DMS 273 (cell line): ENCODE results near the gene EMILIN3.
"Not testable (repeated sequence)": the region's sequence is repeated elsewhere in the genome, so short reads cannot be mapped to it uniquely, and the experiment has no call there.

Experiments
- DNase-seq: peaks from one replicate; lab custom pipeline; 2025; ENCODE audit not compliant: unreplicated experiment; lab: John Stamatoyannopoulos, UW

EMILIN3 gene

DNA sequence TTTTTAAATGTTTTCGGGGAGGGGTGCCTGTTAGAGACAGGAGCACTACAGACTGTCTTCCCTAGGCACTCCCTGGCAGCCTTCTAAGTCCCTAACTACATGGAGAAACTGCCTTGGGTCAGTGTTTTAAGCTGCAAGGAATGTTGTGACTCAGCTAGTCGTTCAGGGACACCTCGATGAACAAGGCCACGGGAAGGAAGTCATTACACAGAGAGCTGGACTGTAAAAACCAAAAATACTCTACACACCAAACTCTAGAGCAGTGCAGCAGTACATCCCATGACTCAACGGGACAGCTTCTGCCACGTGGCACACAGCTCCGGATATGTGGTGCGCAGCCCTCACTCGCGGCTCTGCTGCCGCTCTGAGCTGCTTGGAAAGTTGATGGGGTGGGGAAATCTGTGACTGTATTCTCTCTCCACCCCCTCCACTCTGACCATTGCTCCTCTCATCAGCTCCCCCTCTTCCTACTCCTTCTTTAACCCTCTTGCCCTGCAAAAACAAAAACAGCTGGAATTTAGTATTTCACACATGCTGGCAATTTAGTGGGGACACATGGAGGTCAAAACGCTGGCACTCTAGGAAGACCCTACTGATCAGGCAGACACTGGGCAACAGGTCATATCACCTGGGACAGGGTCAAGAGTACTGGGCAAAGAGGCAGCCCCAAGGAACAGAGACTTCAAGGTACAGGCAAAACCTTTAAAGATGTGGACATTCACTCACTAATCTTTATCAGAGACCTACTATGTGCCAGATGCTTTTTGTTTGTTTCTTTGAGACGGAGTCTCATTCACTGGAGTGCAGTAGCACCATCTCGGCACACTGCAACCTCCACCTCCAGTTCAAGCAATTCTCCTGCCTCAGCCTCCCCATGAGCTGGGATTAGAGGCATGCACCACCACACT lies 36.9 kb downstream of the EMILIN3 start:
- no peak for DNase-seq

DNA sequence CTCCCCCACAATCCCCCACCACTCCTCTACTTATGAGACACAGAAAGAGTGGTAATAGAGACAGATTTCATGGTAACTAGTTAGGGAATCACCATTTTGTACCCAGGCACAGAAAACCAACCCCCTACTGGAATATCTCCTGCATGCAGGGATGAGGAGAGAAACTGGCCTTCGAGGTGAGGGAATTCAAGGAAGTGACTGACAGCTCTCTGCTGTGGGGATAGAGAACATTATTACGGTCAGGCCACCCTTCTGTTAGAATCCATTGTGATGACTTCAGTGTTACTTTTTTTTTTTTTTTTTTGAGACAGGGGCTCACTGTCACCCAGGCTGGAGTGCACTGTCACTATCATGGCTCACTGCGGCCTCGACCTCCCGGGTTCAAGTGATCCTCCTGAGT lies 39.4 kb downstream of the EMILIN3 start:
- no peak for DNase-seq

DNA sequence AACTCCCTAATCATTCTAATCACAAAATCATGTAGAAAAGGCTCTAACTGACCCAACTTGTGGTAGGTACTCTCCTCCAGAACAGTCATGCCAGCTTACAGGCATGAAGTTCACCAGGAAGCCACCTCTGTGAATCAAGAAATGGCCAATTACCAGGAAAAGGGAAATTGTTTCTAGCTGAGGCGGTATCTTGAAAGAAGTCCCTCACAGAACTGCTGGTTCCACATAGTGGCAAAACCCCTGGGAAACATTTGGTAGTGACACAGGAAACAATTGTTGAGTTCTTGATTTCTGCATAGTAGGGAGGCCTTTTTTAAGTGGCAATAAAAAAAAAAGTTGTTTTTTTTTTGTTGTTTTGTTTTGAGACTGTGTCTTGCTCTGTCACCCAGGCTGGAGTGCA lies 45.6 kb downstream of the EMILIN3 start:
- no peak for DNase-seq

DNA sequence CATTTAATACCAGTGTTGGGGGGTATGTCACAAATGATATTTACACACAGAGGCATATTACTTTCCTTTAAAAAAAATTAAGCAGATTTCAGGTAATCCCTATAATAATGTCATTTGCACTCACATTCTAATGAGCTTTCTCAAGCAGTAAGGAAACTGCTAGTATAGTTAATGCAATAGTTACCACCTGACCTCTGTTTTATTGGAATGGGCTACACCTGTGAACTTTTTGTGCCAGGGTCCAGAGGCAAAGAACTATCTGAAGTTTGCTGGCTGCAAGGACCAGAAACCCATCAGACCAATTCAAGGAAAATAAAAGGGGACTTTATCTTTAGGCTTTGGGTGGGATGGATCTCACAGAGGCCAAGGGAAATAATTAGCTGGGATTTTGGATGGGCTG lies 46.2 kb downstream of the EMILIN3 start:
- no peak for DNase-seq

DNA sequence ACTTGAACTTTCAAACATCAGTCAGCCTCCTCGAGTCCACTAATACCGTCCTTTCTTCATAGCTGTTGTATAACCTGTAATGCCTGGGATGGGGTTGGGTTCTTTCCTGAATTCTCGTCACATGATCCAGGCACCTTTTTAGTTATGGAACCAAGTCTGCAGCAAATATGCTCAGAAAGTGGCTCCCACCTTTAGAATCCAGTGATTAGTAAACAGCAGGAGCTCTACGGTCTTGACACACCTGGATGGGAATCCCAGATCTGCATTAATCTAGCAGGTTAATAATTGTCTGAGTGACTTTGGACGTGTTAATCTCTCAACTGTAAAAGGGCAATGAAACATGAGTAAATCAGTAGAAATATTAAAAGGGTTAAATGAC lies 48.4 kb downstream of the EMILIN3 start:
- DNase-seq = no peak

DNA sequence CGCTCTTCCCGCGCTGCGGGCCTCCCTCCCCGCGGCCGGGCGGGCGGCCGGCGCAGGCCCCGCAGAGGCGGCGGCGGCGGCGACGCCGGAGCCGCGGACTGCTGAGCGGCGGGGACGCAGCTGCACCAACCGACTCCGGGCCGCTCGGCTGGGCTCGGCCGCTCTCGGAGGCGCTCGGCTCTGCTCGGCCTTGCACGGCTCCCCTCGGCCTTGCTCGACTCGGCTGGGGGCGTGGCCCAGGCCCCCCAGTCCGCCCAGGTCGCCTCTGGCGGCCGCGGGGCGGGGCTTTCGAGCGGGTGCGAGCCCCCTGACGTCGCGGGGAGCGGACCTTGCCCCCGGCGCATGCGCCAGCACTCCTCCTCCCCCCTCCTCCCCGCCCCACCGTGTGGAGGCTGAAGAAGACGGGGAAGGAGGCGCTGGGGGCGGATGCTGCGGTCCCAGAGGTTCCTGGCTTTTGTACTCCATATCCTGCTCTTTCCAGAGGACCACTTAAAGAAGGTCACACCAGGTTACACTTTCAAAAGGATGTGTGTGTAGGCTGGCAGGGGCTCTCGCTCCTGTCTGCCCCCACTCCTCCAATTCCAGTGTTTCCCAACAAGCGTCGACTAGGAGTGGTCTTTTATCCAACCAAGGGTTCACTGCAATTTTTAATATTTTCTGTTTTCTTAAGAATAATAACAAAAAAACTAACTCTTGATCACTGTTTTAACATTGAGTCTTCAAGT lies 48.9 kb downstream of the EMILIN3 start, which contains the start of gene ZHX3:
Gene ZHX3 (minus strand): TSS at position 186 of the 725 bp plus-strand sequence. CDS start 112,815 bp downstream, outside the sequence.
- peak; percentile 99 for DNase-seq

DNA sequence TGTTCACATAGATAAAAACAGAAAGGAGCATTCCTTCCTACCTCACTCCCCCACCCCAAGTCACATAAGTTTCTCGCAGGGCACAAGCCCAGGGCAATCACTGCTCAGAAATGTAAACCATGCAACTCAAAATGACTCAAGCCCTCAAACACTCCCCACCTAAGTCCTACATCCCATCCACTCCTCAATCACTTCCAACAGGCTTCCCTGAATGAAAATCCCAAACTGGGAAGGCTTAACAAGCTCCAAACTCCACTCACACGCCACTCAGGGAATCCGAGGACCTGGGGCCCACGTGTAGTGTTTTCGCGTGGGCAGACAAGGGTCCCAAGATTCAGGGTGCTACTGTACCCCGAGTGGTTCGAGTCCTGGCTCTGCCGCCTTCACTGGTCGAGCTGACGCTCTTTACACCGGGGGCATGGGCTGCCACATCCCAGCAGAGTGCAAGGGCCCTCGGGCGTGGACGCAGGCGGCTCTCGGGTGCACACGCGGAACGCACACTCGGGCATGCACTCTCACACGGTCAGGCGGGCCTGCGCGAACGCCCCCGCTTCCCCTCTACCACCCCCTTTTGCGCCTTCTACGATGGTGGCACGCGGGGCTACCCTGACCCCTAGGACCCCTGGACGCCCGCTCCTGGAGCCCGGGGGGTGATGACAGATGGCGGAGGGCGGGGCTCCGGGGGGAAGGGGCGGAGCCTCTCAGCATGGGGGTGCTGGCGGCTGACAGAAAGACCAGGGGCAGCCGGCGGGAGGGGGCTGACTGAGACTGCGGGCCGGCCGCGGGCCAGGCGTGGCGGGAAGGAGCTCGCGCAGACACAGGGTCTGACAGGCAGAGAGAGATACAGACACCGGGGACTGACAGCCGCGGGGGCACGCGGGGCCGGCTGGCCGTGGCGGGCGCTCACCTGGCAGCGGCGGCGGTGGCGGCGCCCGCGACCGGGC lies 49.7 kb downstream of the EMILIN3 start:
- DNase-seq = peak; percentile 88

DNA sequence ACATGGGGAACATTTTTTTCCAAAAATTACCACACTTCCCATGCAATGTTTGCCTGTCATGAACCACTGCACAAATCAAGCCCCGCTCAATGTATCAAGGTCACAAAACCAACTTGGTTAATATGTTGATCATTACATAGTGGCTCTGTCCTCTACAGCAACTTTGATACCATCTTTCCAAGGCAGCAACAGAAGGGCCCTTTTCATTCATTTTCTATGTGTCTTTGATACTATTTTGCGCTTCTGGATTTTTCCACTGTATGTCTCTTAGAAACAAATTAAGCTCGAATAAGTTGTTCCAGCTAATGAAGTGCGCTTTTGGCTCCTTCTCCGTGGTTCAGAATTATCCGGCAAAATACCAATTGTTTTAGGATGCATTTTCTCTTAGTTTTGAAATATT lies 50.6 kb downstream of the EMILIN3 start:
- DNase-seq = peak; percentile 27

DNA sequence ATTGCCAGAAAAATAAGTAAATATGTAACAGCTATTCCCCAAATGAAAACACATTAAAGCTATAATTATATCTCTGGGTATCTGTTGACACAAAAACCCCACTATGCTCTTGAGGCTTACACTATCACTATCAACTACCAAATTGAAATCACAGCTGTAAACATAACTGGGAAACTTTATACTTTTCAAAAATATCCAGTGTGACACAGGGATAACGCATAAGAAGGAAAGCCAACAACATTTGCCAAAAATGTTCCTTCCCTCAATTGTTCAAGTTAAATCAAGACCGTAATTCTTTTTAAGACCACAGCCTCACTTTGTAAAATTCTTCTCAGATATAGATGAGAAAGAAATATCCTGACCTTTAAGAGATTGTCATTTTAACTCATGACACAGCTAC lies 52.2 kb downstream of the EMILIN3 start:
- DNase-seq = no peak

DNA sequence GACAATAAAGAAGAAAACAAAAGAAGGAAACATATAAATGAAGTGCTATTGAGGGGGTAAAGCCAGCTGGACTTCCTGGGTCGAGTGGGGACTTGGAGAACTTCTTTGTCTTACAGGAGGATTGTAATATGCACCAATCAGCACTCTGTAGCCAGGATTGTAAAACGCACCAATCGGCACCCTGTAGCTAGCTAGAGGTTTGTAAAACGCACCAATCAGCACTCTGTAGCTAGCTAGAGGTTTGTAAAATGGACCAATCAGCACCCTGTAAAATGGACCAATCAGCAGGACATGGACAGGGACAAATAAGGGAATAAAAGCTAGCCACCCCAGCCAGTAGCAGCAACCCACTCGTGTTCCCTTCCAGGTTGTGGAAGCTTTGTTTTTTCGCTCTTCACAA lies 54.6 kb downstream of the EMILIN3 start:
- not testable (repeated sequence) for DNase-seq
